PC-9 (cell line): Measurements from ENCODE around the gene AHRR.

Experiments
- EZH2 ChIP-seq: fragments of 200-600 bp; sonication (generic); IDR thresholded peaks from 2 replicates; pipeline ENCODE4 v1.8.0; 2017; ENCODE audit warnings: antibody characterized with exemption, low read depth
- TF ChIP-seq, protein P1 (sequence below): fragments of 200-600 bp; sonication (generic); conservative IDR thresholded peaks from 2 replicates; pipeline ENCODE4 v1.6.1; 2017; ENCODE audit warnings: mixed run types, antibody characterized with exemption, mild to moderate bottlenecking, moderate library complexity

DNA sequence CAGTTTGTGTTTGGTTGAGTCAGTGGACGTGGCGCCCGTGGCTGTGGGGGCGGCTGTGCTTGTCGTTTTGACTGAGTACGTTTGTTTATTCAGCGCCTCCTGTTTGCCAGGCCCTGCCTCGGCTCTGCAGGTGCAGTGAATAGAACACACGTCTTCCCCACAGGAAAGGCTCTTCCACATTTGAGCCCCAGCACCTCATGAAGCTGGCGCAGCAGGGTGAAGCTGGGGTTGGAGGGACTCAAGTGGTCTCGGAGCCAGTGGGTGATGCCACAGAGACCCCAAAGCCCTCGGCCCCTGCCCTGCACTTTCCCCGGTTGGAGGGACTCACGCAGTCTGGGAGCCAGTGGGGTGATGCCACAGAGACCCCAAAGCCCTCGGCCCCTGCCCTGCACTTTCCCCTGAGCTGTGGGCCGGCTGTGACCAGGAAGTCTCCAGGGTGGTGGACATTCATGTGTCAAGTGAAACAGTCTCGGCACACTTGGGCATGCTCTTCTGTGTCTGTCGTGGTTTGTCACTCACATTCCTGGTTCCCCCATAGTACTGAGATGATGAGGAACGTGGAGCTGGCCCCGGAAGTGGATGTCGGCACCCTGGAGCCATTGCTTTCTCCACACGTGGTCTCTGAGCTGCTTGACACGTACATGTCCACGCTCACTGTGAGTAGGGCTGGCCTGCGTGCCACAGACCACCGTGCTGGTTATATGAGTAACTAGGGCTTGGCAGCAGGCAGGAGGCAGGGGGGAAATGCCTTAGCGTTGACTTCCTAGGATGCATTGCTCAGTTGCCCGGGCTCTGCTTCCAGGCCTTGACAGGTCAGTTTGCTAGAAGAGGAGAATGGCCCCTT is 135.1 kb downstream of the AHRR start:
- TF ChIP-seq, protein P1, sequence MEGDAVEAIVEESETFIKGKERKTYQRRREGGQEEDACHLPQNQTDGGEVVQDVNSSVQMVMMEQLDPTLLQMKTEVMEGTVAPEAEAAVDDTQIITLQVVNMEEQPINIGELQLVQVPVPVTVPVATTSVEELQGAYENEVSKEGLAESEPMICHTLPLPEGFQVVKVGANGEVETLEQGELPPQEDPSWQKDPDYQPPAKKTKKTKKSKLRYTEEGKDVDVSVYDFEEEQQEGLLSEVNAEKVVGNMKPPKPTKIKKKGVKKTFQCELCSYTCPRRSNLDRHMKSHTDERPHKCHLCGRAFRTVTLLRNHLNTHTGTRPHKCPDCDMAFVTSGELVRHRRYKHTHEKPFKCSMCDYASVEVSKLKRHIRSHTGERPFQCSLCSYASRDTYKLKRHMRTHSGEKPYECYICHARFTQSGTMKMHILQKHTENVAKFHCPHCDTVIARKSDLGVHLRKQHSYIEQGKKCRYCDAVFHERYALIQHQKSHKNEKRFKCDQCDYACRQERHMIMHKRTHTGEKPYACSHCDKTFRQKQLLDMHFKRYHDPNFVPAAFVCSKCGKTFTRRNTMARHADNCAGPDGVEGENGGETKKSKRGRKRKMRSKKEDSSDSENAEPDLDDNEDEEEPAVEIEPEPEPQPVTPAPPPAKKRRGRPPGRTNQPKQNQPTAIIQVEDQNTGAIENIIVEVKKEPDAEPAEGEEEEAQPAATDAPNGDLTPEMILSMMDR, result no peak
- TF ChIP-seq EZH2, result no peak
